Measurements from ENCODE around the gene NRAP. TPM values are rescaled to one million over a fixed set of nuclear protein-coding genes. Genes with fewer than 3 reads are reported as not detected.
A peak's percentile ranks its signal among the peaks of the same experiment; 100 is the strongest.
"Not testable (repeated sequence)": the region's sequence is repeated elsewhere in the genome, so short reads cannot be mapped to it uniquely, and the experiment has no call there.

NRAP gene
- total and polyA plus RNA-seq, 4 donors, result 0.02 to 0.04 TPM; not detected in 2

DNA sequence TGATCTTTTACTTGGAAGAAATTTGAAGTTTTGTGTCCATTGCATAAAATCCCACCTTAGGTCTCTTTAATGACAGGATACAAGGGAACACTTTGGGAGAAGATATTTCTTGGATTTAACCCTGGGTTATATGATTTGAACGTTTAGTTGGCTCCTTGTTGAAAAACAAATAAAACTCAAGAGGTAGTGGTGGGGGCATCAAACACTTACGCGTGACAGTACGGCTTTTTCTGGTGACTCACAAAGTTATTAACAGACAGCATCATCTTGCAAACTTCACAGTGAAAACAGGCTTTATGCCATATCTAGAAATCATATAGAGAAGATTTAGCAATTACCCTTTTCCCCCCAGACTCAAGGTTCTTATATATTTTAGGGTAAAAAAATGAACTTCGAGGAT, 699 bp downstream of the NRAP start:
- H3K27ac ChIP-seq (ENCODE audit: low read depth in 1 of 2, low read length in 1 of 2), result peak overlapping the region in 1 of 2 donors; percentile 86
- H3K9ac ChIP-seq (ENCODE audit: insufficient read depth in 1 of 2, low read length in 2 of 2), result no peak overlapping the region
- no peaks in the 10 kb centered on the region for H3K36me3 ChIP-seq (ENCODE audit: control insufficient read depth in 4 of 4, insufficient read depth in 4 of 4, low read length in 4 of 4)
- no peak for ATAC-seq (ENCODE audit: insufficient read depth, low FRiP score)
- H3K27me3 ChIP-seq (ENCODE audit: control insufficient read depth in 3 of 3, insufficient read depth in 3 of 3, low read length in 2 of 3), result peaks cover 0 to 2% (median 0%) of the 10 kb centered on the region in 3 donors
- 71 to 79% methylated on average over 5 of the region's 5 CpGs for WGBS, 2 donors
- TF ChIP-seq, protein P1, sequence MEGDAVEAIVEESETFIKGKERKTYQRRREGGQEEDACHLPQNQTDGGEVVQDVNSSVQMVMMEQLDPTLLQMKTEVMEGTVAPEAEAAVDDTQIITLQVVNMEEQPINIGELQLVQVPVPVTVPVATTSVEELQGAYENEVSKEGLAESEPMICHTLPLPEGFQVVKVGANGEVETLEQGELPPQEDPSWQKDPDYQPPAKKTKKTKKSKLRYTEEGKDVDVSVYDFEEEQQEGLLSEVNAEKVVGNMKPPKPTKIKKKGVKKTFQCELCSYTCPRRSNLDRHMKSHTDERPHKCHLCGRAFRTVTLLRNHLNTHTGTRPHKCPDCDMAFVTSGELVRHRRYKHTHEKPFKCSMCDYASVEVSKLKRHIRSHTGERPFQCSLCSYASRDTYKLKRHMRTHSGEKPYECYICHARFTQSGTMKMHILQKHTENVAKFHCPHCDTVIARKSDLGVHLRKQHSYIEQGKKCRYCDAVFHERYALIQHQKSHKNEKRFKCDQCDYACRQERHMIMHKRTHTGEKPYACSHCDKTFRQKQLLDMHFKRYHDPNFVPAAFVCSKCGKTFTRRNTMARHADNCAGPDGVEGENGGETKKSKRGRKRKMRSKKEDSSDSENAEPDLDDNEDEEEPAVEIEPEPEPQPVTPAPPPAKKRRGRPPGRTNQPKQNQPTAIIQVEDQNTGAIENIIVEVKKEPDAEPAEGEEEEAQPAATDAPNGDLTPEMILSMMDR (IDR thresholded peaks at IDR 0.05; ENCODE audit: control extremely low read depth, extremely low read depth), result no peak
- H3K4me1 ChIP-seq (ENCODE audit: control insufficient read depth in 5 of 5, insufficient read depth in 5 of 5, low read length in 5 of 5), result no peaks in the 10 kb centered on the region
- no peak overlapping the region for H3K4me3 ChIP-seq
- no peak for DNase-seq
- no peaks in the 10 kb centered on the region for H3K9me3 ChIP-seq (ENCODE audit: control insufficient read depth in 4 of 4, insufficient read depth in 3 of 4, low read length in 3 of 4)

DNA sequence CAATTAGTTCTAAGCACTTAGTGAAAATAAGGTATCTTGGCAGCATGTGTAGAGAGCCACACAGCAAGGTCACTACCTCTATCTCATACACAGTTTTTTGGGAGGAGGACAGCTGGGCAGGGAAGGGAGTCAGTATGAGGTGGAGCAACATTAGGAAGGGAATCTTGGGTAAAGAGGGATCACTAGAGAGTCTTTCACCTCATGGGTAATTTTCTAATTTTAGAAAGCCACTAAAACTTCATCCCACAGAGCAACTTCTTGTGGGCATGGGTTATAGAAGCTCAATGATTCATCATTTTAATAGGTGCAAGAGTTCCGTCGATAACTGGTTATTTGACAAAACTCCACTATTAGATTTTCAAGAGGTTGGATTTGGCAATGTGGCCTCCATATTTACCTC, 2.5 kb downstream of the NRAP start:
- ATAC-seq (ENCODE audit: insufficient read depth, low FRiP score), result no peak
- H3K4me3 ChIP-seq, result no peak overlapping the region
- 89 to 91% methylated on average over 2 of the region's 2 CpGs for WGBS, 2 donors
- no peak for DNase-seq
- H3K27ac ChIP-seq (ENCODE audit: low read depth in 1 of 2, low read length in 1 of 2), result peak overlapping the region in 1 of 2 donors; percentile 89
- peaks cover 0 to 2% (median 0%) of the 10 kb centered on the region in 3 donors for H3K27me3 ChIP-seq (ENCODE audit: control insufficient read depth in 3 of 3, insufficient read depth in 3 of 3, low read length in 2 of 3)
- TF ChIP-seq, protein P1 (IDR thresholded peaks at IDR 0.05; ENCODE audit: control extremely low read depth, extremely low read depth), result no peak
- no peaks in the 10 kb centered on the region for H3K4me1 ChIP-seq (ENCODE audit: control insufficient read depth in 5 of 5, insufficient read depth in 5 of 5, low read length in 5 of 5)
- H3K36me3 ChIP-seq (ENCODE audit: control insufficient read depth in 4 of 4, insufficient read depth in 4 of 4, low read length in 4 of 4), result no peaks in the 10 kb centered on the region
- H3K9ac ChIP-seq (ENCODE audit: insufficient read depth in 1 of 2, low read length in 2 of 2), result no peak overlapping the region
- no peaks in the 10 kb centered on the region for H3K9me3 ChIP-seq (ENCODE audit: control insufficient read depth in 4 of 4, insufficient read depth in 3 of 4, low read length in 3 of 4)

DNA sequence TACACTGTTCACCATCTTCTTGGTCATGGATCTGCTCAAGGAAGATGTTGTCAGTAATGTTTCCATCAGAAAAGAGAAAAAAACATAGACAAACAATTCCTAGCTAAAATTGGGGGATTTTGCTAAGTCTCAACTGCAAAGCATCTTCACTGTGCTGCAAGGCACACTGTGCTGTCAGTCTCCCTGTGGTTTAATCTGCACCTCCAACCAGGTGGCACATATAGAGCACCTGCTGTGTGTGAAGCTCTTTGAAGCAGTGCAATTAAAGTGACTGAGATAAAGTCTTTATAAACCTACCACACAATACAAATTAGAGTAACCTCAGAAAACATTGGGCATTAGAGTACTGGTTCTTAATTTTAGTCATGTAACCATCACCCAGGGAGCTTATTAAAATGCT, 6.3 kb downstream of the NRAP start:
- DNase-seq, result no peak
- Histone ChIP-seq H3K4me1 (ENCODE audit: control insufficient read depth in 5 of 5, insufficient read depth in 5 of 5, low read length in 5 of 5) (peaks cover 0 to 3% (median 0%) of the 10 kb centered on the region in 5 donors), H3K27me3 (ENCODE audit: control insufficient read depth in 3 of 3, insufficient read depth in 3 of 3, low read length in 2 of 3) (peaks cover 0 to 3% (median 0%) of the 10 kb centered on the region in 3 donors), H3K9ac (ENCODE audit: insufficient read depth in 1 of 2, low read length in 2 of 2) (no peak overlapping the region), H3K4me3 (no peak overlapping the region), H3K36me3 (ENCODE audit: control insufficient read depth in 4 of 4, insufficient read depth in 4 of 4, low read length in 4 of 4) (peaks cover 0 to 9% (median 0%) of the 10 kb centered on the region in 4 donors), H3K27ac (ENCODE audit: low read depth in 1 of 2, low read length in 1 of 2) (peak overlapping the region in 1 of 2 donors; percentile 12), H3K9me3 (ENCODE audit: control insufficient read depth in 4 of 4, insufficient read depth in 3 of 4, low read length in 3 of 4) (no peaks in the 10 kb centered on the region)
- ATAC-seq (ENCODE audit: insufficient read depth, low FRiP score), result no peak
- TF ChIP-seq, protein P1 (IDR thresholded peaks at IDR 0.05; ENCODE audit: control extremely low read depth, extremely low read depth), result no peak

DNA sequence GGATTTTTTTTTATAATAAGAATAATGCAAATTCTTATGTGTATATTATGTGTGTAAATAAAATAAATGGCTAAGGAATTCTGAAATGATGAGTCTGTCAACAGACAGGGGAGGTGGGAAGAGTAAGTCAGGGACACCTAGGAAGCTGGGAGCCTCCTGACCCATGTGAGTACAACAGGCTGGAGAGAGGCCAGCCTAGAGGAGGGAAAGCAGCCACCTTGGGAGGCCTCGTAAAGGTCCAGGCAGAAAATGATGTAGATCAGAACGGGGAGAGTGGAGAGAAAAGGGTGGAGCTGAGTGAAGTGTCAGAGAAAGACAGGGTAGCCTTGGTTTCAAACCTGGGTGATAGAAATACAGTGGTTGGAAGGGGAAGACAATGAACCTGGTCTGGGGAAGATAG, 6.9 kb downstream of the NRAP start:
- H3K9ac ChIP-seq (ENCODE audit: insufficient read depth in 1 of 2, low read length in 2 of 2), result no peak overlapping the region
- no peak for DNase-seq

DNA sequence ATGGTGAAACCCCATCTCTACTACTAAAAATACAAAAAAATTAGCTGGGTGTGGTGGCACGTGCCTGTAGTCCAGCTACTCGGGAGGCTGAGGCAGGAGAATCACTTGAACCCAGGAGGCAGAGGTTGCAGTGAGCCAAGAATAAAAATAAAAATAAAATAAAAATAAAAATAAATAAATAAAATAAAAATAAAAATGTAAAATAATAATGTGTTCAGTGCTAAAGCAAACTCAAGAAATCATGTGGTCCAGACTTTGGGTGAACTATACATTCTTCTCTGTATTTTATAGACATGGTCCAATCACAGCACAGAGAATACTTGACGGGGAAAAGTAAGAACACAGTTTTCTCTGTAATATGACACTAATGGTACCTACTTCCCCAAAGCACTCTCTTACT, 11.4 kb downstream of the NRAP start:
- WGBS, 2 donors, result 94 to 95% methylated on average over 3 of the region's 3 CpGs

More for the DNA sequence above, 6.9 kb downstream of the NRAP start:
- TF ChIP-seq, protein P1 (IDR thresholded peaks at IDR 0.05; ENCODE audit: control extremely low read depth, extremely low read depth), result no peak
- H3K27ac ChIP-seq (ENCODE audit: low read depth in 1 of 2, low read length in 1 of 2), result no peak overlapping the region
- no peak for ATAC-seq (ENCODE audit: insufficient read depth, low FRiP score)
- peaks cover 0 to 3% (median 0%) of the 10 kb centered on the region in 5 donors for H3K4me1 ChIP-seq (ENCODE audit: control insufficient read depth in 5 of 5, insufficient read depth in 5 of 5, low read length in 5 of 5)
- H3K36me3 ChIP-seq (ENCODE audit: control insufficient read depth in 4 of 4, insufficient read depth in 4 of 4, low read length in 4 of 4), result peaks cover 0 to 9% (median 0%) of the 10 kb centered on the region in 4 donors
- WGBS, 2 donors, result 43 to 68% methylated on average over 2 of the region's 2 CpGs
- H3K9me3 ChIP-seq (ENCODE audit: control insufficient read depth in 4 of 4, insufficient read depth in 3 of 4, low read length in 3 of 4), result no peaks in the 10 kb centered on the region
- H3K4me3 ChIP-seq, result no peak overlapping the region
- H3K27me3 ChIP-seq (ENCODE audit: control insufficient read depth in 3 of 3, insufficient read depth in 3 of 3, low read length in 2 of 3), result peaks cover 0 to 2% (median 0%) of the 10 kb centered on the region in 3 donors

More for the DNA sequence above, 11.4 kb downstream of the NRAP start:
- H3K27ac ChIP-seq (ENCODE audit: low read depth in 1 of 2, low read length in 1 of 2); H3K27me3 ChIP-seq (ENCODE audit: control insufficient read depth in 3 of 3, insufficient read depth in 3 of 3, low read length in 2 of 3); H3K9me3 ChIP-seq (ENCODE audit: control insufficient read depth in 4 of 4, insufficient read depth in 3 of 4, low read length in 3 of 4); H3K4me3 ChIP-seq; ATAC-seq (ENCODE audit: insufficient read depth, low FRiP score); DNase-seq; H3K9ac ChIP-seq (ENCODE audit: insufficient read depth in 1 of 2, low read length in 2 of 2); H3K4me1 ChIP-seq (ENCODE audit: control insufficient read depth in 5 of 5, insufficient read depth in 5 of 5, low read length in 5 of 5): not testable (repeated sequence)
- peaks cover 0 to 13% (median 0%) of the 10 kb centered on the region in 4 donors for H3K36me3 ChIP-seq (ENCODE audit: control insufficient read depth in 4 of 4, insufficient read depth in 4 of 4, low read length in 4 of 4)

Measured in lung (tissue), 12 donors.